ENCODE results near the gene DSCAML1. TPM values are rescaled to one million over a fixed set of nuclear protein-coding genes. Genes with fewer than 3 reads are reported as not detected.

The DSCAML1 gene
- polyA plus RNA-seq, 2 donors, result 0.04 TPM

GRCh38 chr11:117633186-117633754 lies 163.7 kb downstream of the DSCAML1 start:
- Histone ChIP-seq H3K4me3 (ENCODE audit: low read depth in 1 of 2, low read length in 2 of 2) (no peak overlapping the region), H3K27ac (ENCODE audit: low read depth in 2 of 2, low read length in 1 of 2) (no peak overlapping the region), H3K9me3 (ENCODE audit: control insufficient read depth in 2 of 2, insufficient read depth in 1 of 2, low read depth in 1 of 2, low read length in 1 of 2) (no peaks in the 10 kb centered on the region), H3K36me3 (ENCODE audit: control insufficient read depth in 2 of 2, insufficient read depth in 2 of 2, low read length in 1 of 2) (no peaks in the 10 kb centered on the region), H3K27me3 (ENCODE audit: control insufficient read depth in 1 of 2, insufficient read depth in 2 of 2, low read length in 2 of 2) (no peaks in the 10 kb centered on the region), H3K4me1 (ENCODE audit: control insufficient read depth in 2 of 2, insufficient read depth in 2 of 2, low read length in 1 of 2) (no peaks in the 10 kb centered on the region)
- 77 to 81% methylated on average over 9 of the region's 9 CpGs for WGBS, 2 donors

- no peak overlapping the region for H3K4me3 ChIP-seq (ENCODE audit: low read depth in 1 of 2, low read length in 2 of 2)
- no peaks in the 10 kb centered on the region for H3K36me3 ChIP-seq (ENCODE audit: control insufficient read depth in 2 of 2, insufficient read depth in 2 of 2, low read length in 1 of 2)
- no peaks in the 10 kb centered on the region for H3K27me3 ChIP-seq (ENCODE audit: control insufficient read depth in 1 of 2, insufficient read depth in 2 of 2, low read length in 2 of 2)
- WGBS, 2 donors, result 87 to 91% methylated on average over 3 of the region's 3 CpGs
- no peaks in the 10 kb centered on the region for H3K9me3 ChIP-seq (ENCODE audit: control insufficient read depth in 2 of 2, insufficient read depth in 1 of 2, low read depth in 1 of 2, low read length in 1 of 2)
- H3K4me1 ChIP-seq (ENCODE audit: control insufficient read depth in 2 of 2, insufficient read depth in 2 of 2, low read length in 1 of 2), result no peaks in the 10 kb centered on the region
- no peak overlapping the region for H3K27ac ChIP-seq (ENCODE audit: low read depth in 2 of 2, low read length in 1 of 2)
Observed at GRCh38 chr11:117632306-117632705, 164.7 kb downstream of the DSCAML1 start.

- Histone ChIP-seq H3K27me3 (ENCODE audit: control insufficient read depth in 1 of 2, insufficient read depth in 2 of 2, low read length in 2 of 2) (no peaks in the 10 kb centered on the region), H3K4me3 (ENCODE audit: low read depth in 1 of 2, low read length in 2 of 2) (no peak overlapping the region), H3K9me3 (ENCODE audit: control insufficient read depth in 2 of 2, insufficient read depth in 1 of 2, low read depth in 1 of 2, low read length in 1 of 2) (no peaks in the 10 kb centered on the region), H3K36me3 (ENCODE audit: control insufficient read depth in 2 of 2, insufficient read depth in 2 of 2, low read length in 1 of 2) (no peaks in the 10 kb centered on the region), H3K27ac (ENCODE audit: low read depth in 2 of 2, low read length in 1 of 2) (no peak overlapping the region), H3K4me1 (ENCODE audit: control insufficient read depth in 2 of 2, insufficient read depth in 2 of 2, low read length in 1 of 2) (no peaks in the 10 kb centered on the region)
- 85 to 88% methylated on average over 11 of the region's 11 CpGs for WGBS, 2 donors
Observed at GRCh38 chr11:117631336-117632140, 165.5 kb downstream of the DSCAML1 start.

- WGBS, 2 donors, result 90 to 93% methylated on average over 8 to 9 of the region's 9 CpGs
- Histone ChIP-seq H3K4me3 (ENCODE audit: low read depth in 1 of 2, low read length in 2 of 2) (no peak overlapping the region), H3K27ac (ENCODE audit: low read depth in 2 of 2, low read length in 1 of 2) (no peak overlapping the region), H3K9me3 (ENCODE audit: control insufficient read depth in 2 of 2, insufficient read depth in 1 of 2, low read depth in 1 of 2, low read length in 1 of 2) (no peaks in the 10 kb centered on the region), H3K4me1 (ENCODE audit: control insufficient read depth in 2 of 2, insufficient read depth in 2 of 2, low read length in 1 of 2) (no peaks in the 10 kb centered on the region), H3K36me3 (ENCODE audit: control insufficient read depth in 2 of 2, insufficient read depth in 2 of 2, low read length in 1 of 2) (no peaks in the 10 kb centered on the region), H3K27me3 (ENCODE audit: control insufficient read depth in 1 of 2, insufficient read depth in 2 of 2, low read length in 2 of 2) (no peaks in the 10 kb centered on the region)
Observed at GRCh38 chr11:117629891-117630538, 167.0 kb downstream of the DSCAML1 start.

GRCh38 chr11:117629146-117629545 lies 167.9 kb downstream of the DSCAML1 start:
- 94 to 96% methylated on average over 6 of the region's 6 CpGs for WGBS, 2 donors
- Histone ChIP-seq H3K36me3 (ENCODE audit: control insufficient read depth in 2 of 2, insufficient read depth in 2 of 2, low read length in 1 of 2) (no peaks in the 10 kb centered on the region), H3K27me3 (ENCODE audit: control insufficient read depth in 1 of 2, insufficient read depth in 2 of 2, low read length in 2 of 2) (no peaks in the 10 kb centered on the region), H3K9me3 (ENCODE audit: control insufficient read depth in 2 of 2, insufficient read depth in 1 of 2, low read depth in 1 of 2, low read length in 1 of 2) (no peaks in the 10 kb centered on the region), H3K4me1 (ENCODE audit: control insufficient read depth in 2 of 2, insufficient read depth in 2 of 2, low read length in 1 of 2) (no peaks in the 10 kb centered on the region), H3K27ac (ENCODE audit: low read depth in 2 of 2, low read length in 1 of 2) (no peak overlapping the region), H3K4me3 (ENCODE audit: low read depth in 1 of 2, low read length in 2 of 2) (no peak overlapping the region)

- H3K27ac ChIP-seq (ENCODE audit: low read depth in 2 of 2, low read length in 1 of 2), result no peak overlapping the region
- whole genome bisulfite sequencing, 2 donors, result 82 to 86% methylated on average over 13 of the region's 13 CpGs
- H3K4me3 ChIP-seq (ENCODE audit: low read depth in 1 of 2, low read length in 2 of 2), result no peak overlapping the region
- H3K36me3 ChIP-seq (ENCODE audit: control insufficient read depth in 2 of 2, insufficient read depth in 2 of 2, low read length in 1 of 2), result no peaks in the 10 kb centered on the region
- H3K27me3 ChIP-seq (ENCODE audit: control insufficient read depth in 1 of 2, insufficient read depth in 2 of 2, low read length in 2 of 2), result no peaks in the 10 kb centered on the region
- peaks cover 0 to 6% of the 10 kb centered on the region in 2 donors for H3K9me3 ChIP-seq (ENCODE audit: control insufficient read depth in 2 of 2, insufficient read depth in 1 of 2, low read depth in 1 of 2, low read length in 1 of 2)
- no peaks in the 10 kb centered on the region for H3K4me1 ChIP-seq (ENCODE audit: control insufficient read depth in 2 of 2, insufficient read depth in 2 of 2, low read length in 1 of 2)
Observed at GRCh38 chr11:117627259-117627658, 169.8 kb downstream of the DSCAML1 start.

- Histone ChIP-seq H3K4me1 (ENCODE audit: control insufficient read depth in 2 of 2, insufficient read depth in 2 of 2, low read length in 1 of 2) (no peaks in the 10 kb centered on the region), H3K36me3 (ENCODE audit: control insufficient read depth in 2 of 2, insufficient read depth in 2 of 2, low read length in 1 of 2) (no peaks in the 10 kb centered on the region), H3K4me3 (ENCODE audit: low read depth in 1 of 2, low read length in 2 of 2) (no peak overlapping the region), H3K27ac (ENCODE audit: low read depth in 2 of 2, low read length in 1 of 2) (no peak overlapping the region), H3K27me3 (ENCODE audit: control insufficient read depth in 1 of 2, insufficient read depth in 2 of 2, low read length in 2 of 2) (no peaks in the 10 kb centered on the region), H3K9me3 (ENCODE audit: control insufficient read depth in 2 of 2, insufficient read depth in 1 of 2, low read depth in 1 of 2, low read length in 1 of 2) (peaks cover 0 to 6% of the 10 kb centered on the region in 2 donors)
- WGBS, 2 donors, result 87 to 89% methylated on average over 9 of the region's 9 CpGs
Observed at GRCh38 chr11:117626576-117626975, 170.4 kb downstream of the DSCAML1 start.

- Histone ChIP-seq H3K4me3 (ENCODE audit: low read depth in 1 of 2, low read length in 2 of 2) (no peak overlapping the region), H3K36me3 (ENCODE audit: control insufficient read depth in 2 of 2, insufficient read depth in 2 of 2, low read length in 1 of 2) (no peaks in the 10 kb centered on the region), H3K27me3 (ENCODE audit: control insufficient read depth in 1 of 2, insufficient read depth in 2 of 2, low read length in 2 of 2) (no peaks in the 10 kb centered on the region), H3K4me1 (ENCODE audit: control insufficient read depth in 2 of 2, insufficient read depth in 2 of 2, low read length in 1 of 2) (no peaks in the 10 kb centered on the region), H3K9me3 (ENCODE audit: control insufficient read depth in 2 of 2, insufficient read depth in 1 of 2, low read depth in 1 of 2, low read length in 1 of 2) (peaks cover 0 to 6% of the 10 kb centered on the region in 2 donors), H3K27ac (ENCODE audit: low read depth in 2 of 2, low read length in 1 of 2) (no peak overlapping the region)
- WGBS, 2 donors, result 58 to 65% methylated on average over 4 of the region's 4 CpGs
Observed at GRCh38 chr11:117625237-117625636, 171.8 kb downstream of the DSCAML1 start.

- no peaks in the 10 kb centered on the region for H3K36me3 ChIP-seq (ENCODE audit: control insufficient read depth in 2 of 2, insufficient read depth in 2 of 2, low read length in 1 of 2)
- no peaks in the 10 kb centered on the region for H3K27me3 ChIP-seq (ENCODE audit: control insufficient read depth in 1 of 2, insufficient read depth in 2 of 2, low read length in 2 of 2)
- 77 to 85% methylated on average over 2 of the region's 2 CpGs for WGBS, 2 donors
- no peak overlapping the region for H3K27ac ChIP-seq (ENCODE audit: low read depth in 2 of 2, low read length in 1 of 2)
- no peaks in the 10 kb centered on the region for H3K4me1 ChIP-seq (ENCODE audit: control insufficient read depth in 2 of 2, insufficient read depth in 2 of 2, low read length in 1 of 2)
- peaks cover 0 to 6% of the 10 kb centered on the region in 2 donors for H3K9me3 ChIP-seq (ENCODE audit: control insufficient read depth in 2 of 2, insufficient read depth in 1 of 2, low read depth in 1 of 2, low read length in 1 of 2)
- H3K4me3 ChIP-seq (ENCODE audit: low read depth in 1 of 2, low read length in 2 of 2), result no peak overlapping the region
Observed at GRCh38 chr11:117623831-117624271, 173.2 kb downstream of the DSCAML1 start.

Data from esophagus (tissue), 2 donors.